Panc1 (cell line): ENCODE data around the gene SF3A2.

Source experiments
- CTCF ChIP-seq: fragments of 450-650 bp; IDR thresholded peaks from 2 replicates; pipeline ENCODE4 v1.5.1; 2017; ENCODE audit warnings: mild to moderate bottlenecking
- POLR2AphosphoS5 ChIP-seq: IDR thresholded peaks from 2 replicates; pipeline ENCODE4 v1.6.1; 2012; ENCODE audit warnings: mild to moderate bottlenecking, low read depth, low read length, moderate library complexity
- REST ChIP-seq, 2 experiments: IDR thresholded peaks; 2 replicates each; pipeline ENCODE4 v1.6.1; 2011 to 2012; ENCODE audit warnings: low read depth in 2 of 2, control low read depth in 1 of 2, low read length in 1 of 2, mild to moderate bottlenecking in 1 of 2, moderate library complexity in 1 of 2; ENCODE audit not compliant: insufficient read depth in 1 of 2
- TCF7L2 ChIP-seq: IDR thresholded peaks from 2 replicates; pipeline ENCODE4 v1.6.1; 2011; ENCODE audit warnings: mild to moderate bottlenecking, low read depth, low read length, inconsistent platforms

- TF ChIP-seq POLR2AphosphoS5 = no peak
- TF ChIP-seq TCF7L2 = no peak
- no peak for TF ChIP-seq CTCF
- TF ChIP-seq REST (IDR thresholded peaks at IDR 0.05; ENCODE audit: insufficient read depth in 1 of 2, low read depth in 2 of 2, low read length in 1 of 2) = no peak
These were observed 15.6 kb downstream of the SF3A2 start for GRCh38 chr19:2252055-2252796.
